Activated CD8-positive, alpha-beta T cell treated with anti-CD3 and anti-CD28 coated beads for 36 hours (primary cell): ENCODE data around the gene PCDHGC3. TPM values are rescaled to one million over a fixed set of nuclear protein-coding genes. Genes with fewer than 3 reads are reported as not detected.

Experiments used
- ATAC-seq: fragments of 200-7000 bp; cut with Tn5 transposase; one replicate; pipeline ENCODE4 v1.10.0; 2021; ENCODE audit warnings: mild to moderate bottlenecking, moderate library complexity
- CTCF ChIA-PET: fragments of 350-600 bp; sonication (Branson Sonifier 250); formaldehyde crosslinking; loops from one replicate; lab custom pipeline; 2021; ENCODE audit warnings: antibody characterized with exemption; lab: Charles Lee
- POLR2A ChIA-PET: fragments of 350-600 bp; sonication (Branson Sonifier 250); formaldehyde crosslinking; loops from one replicate; lab custom pipeline; 2021; ENCODE audit warnings: antibody characterized with exemption; lab: Charles Lee
- DNase-seq: peaks from one replicate; pipeline ENCODE4 v3.0.0-alpha.2; 2020
- H3K27ac Mint-ChIP-seq: one replicate; pipeline ENCODE4 v1.8.0; 2021; ENCODE audit warnings: mild to moderate bottlenecking, mixed read lengths
- H3K27me3 Mint-ChIP-seq: one replicate; pipeline ENCODE4 v1.8.0; 2021; ENCODE audit warnings: mixed read lengths
- H3K36me3 Mint-ChIP-seq: one replicate; pipeline ENCODE4 v1.8.0; 2021; ENCODE audit warnings: low read depth, mixed read lengths
- H3K4me1 Mint-ChIP-seq: one replicate; pipeline ENCODE4 v1.8.0; 2021; ENCODE audit warnings: low read depth, mixed read lengths
- H3K4me3 Mint-ChIP-seq: one replicate; pipeline ENCODE4 v1.8.0; 2021; ENCODE audit warnings: mild to moderate bottlenecking, moderate library complexity, mixed read lengths
- H3K9me3 Mint-ChIP-seq: one replicate; pipeline ENCODE4 v1.8.0; 2021; ENCODE audit warnings: mixed read lengths
- intact Hi-C: fragments of 100-400 bp; cut with micrococcal nuclease; formaldehyde crosslinking; loops from one replicate; pipeline ENCODE4 v1.10.0; 2022
- total RNA-seq, 2 experiments: library from RNA; stranded (reverse); gene quantifications; one replicate each; pipeline ENCODE4 v1.2.3, GENCODE V29; 2021
- TF ChIP-seq, protein P1 (sequence below): fragments of 200-600 bp; IDR thresholded peaks from one replicate; pipeline ENCODE4 v1.8.0; 2022; ENCODE audit warnings: antibody characterized with exemption, mild to moderate bottlenecking

PCDHGC3 gene
- total RNA-seq, 2 experiments from 2014 or later, result not detected

GRCh38 chr5:141506381-141507155, 30.8 kb downstream of the PCDHGC3 start:
- Mint-ChIP-seq H3K27me3 (no peaks in the 10 kb centered on the region), H3K27ac (no peak overlapping the region), H3K4me1 (peaks cover 9% of the 10 kb centered on the region), H3K36me3 (no peaks in the 10 kb centered on the region), H3K9me3 (no peaks in the 10 kb centered on the region), H3K4me3 (no peak overlapping the region)
- CTCF ChIA-PET, result interaction anchor here (1.1 to 9.4 kb wide), 6 partner anchors 14 to 94 kb away, joined by 3 to 122 read pairs (median 8); partner anchors contain the start of genes PCDHGA10, PCDHGA12 and PCDHGC3
- intact Hi-C loops, result no loop called here
- TF ChIP-seq, protein P1, sequence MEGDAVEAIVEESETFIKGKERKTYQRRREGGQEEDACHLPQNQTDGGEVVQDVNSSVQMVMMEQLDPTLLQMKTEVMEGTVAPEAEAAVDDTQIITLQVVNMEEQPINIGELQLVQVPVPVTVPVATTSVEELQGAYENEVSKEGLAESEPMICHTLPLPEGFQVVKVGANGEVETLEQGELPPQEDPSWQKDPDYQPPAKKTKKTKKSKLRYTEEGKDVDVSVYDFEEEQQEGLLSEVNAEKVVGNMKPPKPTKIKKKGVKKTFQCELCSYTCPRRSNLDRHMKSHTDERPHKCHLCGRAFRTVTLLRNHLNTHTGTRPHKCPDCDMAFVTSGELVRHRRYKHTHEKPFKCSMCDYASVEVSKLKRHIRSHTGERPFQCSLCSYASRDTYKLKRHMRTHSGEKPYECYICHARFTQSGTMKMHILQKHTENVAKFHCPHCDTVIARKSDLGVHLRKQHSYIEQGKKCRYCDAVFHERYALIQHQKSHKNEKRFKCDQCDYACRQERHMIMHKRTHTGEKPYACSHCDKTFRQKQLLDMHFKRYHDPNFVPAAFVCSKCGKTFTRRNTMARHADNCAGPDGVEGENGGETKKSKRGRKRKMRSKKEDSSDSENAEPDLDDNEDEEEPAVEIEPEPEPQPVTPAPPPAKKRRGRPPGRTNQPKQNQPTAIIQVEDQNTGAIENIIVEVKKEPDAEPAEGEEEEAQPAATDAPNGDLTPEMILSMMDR, result no peak
- no peak for DNase-seq
- ATAC-seq, result no peak
- POLR2A ChIA-PET, result interaction anchor here (1.2 kb wide), 1 partner anchor 11 kb away, joined by 3 read pairs; no protein-coding TSS in a partner anchor

DNA sequence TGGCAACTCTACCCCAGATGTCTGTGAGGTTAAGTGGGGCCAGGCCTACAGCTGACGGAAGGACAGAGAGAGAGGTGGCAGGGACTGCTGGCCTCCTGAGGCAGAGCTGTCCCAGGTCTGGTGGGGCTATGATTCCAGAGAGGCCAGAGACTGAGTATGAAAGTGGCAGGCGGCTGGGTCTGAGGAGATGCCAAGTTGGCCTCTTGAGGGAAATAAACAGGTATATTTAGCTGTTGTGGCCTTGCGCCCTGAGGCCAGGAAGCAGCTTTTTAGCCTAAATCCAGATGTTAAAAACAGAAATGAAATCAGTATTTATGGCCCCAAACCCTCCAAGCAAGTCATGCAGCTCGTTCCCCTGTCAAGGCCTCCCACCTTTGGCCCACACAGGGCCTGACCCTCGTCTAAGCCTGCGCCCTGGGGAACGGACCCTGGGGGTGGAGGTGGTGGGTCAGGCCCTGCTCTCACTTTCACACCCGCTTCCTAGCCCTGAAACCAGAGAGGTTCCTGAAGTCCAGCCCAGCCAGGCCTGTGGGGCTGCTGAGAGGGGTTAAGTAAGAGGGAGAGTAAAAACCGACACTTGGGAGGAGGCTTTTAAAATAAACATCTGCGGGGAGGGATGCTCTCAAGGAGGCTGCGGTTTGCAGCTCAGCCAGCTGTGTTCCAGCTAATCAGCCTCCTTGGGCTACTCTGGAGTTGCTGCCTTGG, 31.8 kb downstream of the PCDHGC3 start:
- H3K36me3 Mint-ChIP-seq, result no peaks in the 10 kb centered on the region
- DNase-seq, result no peak
- intact Hi-C loops, result no loop called here
- H3K4me3 Mint-ChIP-seq, result no peak overlapping the region
- H3K4me1 Mint-ChIP-seq, result peaks cover 11% of the 10 kb centered on the region
- CTCF ChIA-PET, result interaction anchor here (1.1 to 9.4 kb wide), 7 partner anchors 15 to 187 kb away, joined by 3 to 122 read pairs (median 8); partner anchors contain the start of genes PCDHGA10, PCDHGA12, PCDHGC3 and TAF7
- POLR2A ChIA-PET, result interaction anchor here (1.2 kb wide), 1 partner anchor 12 kb away, joined by 3 read pairs; no protein-coding TSS in a partner anchor
- no peak overlapping the region for H3K27ac Mint-ChIP-seq
- ATAC-seq, result no peak
- TF ChIP-seq, protein P1, result no peak
- no peaks in the 10 kb centered on the region for H3K27me3 Mint-ChIP-seq
- H3K9me3 Mint-ChIP-seq, result no peaks in the 10 kb centered on the region

- no peak overlapping the region for H3K4me3 Mint-ChIP-seq
- no peaks in the 10 kb centered on the region for H3K9me3 Mint-ChIP-seq
- H3K27me3 Mint-ChIP-seq, result no peaks in the 10 kb centered on the region
- ChIA-PET POLR2A (interaction anchor here (0.8 kb wide), 1 partner anchor 30 kb away, joined by 3 read pairs; no protein-coding TSS in a partner anchor), CTCF (interaction anchor here (1.0 to 9.4 kb wide), 7 partner anchors 15 to 188 kb away, joined by 3 to 122 read pairs (median 4); partner anchors contain the start of genes PCDHGA12, PCDHGB6, PCDHGC3 and TAF7)
- intact Hi-C loops, result no loop called here
- peaks cover 17% of the 10 kb centered on the region for H3K4me1 Mint-ChIP-seq
- no peak for ATAC-seq
- no peak for DNase-seq
- TF ChIP-seq, protein P1, result no peak
- peaks cover 4% of the 10 kb centered on the region for H3K36me3 Mint-ChIP-seq
- no peak overlapping the region for H3K27ac Mint-ChIP-seq
Measured at GRCh38 chr5:141508440-141508797, 32.7 kb downstream of the PCDHGC3 start.

DNA sequence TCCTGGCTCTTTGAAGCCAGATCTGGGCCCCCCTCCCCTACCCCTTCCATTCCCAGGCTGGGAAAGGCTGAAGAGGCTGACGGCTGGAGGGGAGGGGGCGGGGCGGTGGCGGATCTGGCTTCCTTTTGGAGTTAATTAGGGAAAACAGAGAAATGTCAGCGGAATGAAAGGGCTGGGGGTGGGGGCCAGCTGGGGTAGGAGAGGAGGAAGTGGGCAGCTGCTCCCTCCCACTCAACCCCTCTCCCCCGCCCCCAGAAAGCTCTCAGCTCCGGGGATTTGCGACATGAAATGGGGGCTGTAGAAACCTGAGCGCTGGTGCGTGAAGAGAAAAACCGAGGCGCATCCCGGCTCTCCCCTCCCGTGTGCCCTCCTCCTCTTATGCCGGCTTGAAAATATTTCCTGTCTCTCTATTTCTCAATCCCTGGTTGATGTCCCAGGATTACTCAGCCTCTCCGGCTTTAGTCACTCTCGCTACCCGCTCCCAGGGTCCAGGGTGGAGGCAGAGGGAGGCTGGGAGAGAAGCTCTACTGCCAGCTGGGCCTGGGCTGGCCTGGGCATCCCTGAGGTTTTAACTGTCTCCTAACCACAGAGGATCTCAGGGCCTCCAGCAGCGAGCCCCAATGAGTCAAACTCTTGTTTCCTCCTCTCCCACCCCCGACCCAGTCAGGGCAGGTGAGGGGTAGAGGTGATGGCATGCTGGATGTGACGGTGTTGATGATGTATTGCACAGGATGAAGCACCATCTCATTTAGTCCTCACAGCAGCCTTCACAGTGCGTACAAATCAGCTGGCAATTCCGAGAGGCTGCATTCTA, 33.2 kb downstream of the PCDHGC3 start:
- H3K27ac Mint-ChIP-seq, result peak overlapping the region; percentile 43
- peaks cover 22% of the 10 kb centered on the region for H3K4me1 Mint-ChIP-seq
- TF ChIP-seq, protein P1, result no peak
- intact Hi-C loops, result no loop called here
- CTCF ChIA-PET, result interaction anchor here (0.7 to 9.4 kb wide), 10 partner anchors 14 to 189 kb away, joined by 3 to 122 read pairs (median 4); partner anchors contain the start of genes PCDHGA10, PCDHGA11, PCDHGA12 and PCDHGB6
- DNase-seq (peak; percentile 64), ATAC-seq (peak; percentile 31)
- POLR2A ChIA-PET, result interaction anchor here (0.8 kb wide), 1 partner anchor 30 kb away, joined by 3 read pairs; no protein-coding TSS in a partner anchor
- H3K4me3 Mint-ChIP-seq, result no peak overlapping the region
- H3K9me3 Mint-ChIP-seq, result no peaks in the 10 kb centered on the region
- H3K27me3 Mint-ChIP-seq, result no peaks in the 10 kb centered on the region
- peaks cover 9% of the 10 kb centered on the region for H3K36me3 Mint-ChIP-seq
